Measurements from ENCODE around the gene KRTCAP2. TPM values are rescaled to one million over a fixed set of nuclear protein-coding genes. Genes with fewer than 3 reads are reported as not detected.

Gene KRTCAP2
- total and polyA plus RNA-seq, 2 experiments from 2014 or later, result 189 to 484 TPM

DNA sequence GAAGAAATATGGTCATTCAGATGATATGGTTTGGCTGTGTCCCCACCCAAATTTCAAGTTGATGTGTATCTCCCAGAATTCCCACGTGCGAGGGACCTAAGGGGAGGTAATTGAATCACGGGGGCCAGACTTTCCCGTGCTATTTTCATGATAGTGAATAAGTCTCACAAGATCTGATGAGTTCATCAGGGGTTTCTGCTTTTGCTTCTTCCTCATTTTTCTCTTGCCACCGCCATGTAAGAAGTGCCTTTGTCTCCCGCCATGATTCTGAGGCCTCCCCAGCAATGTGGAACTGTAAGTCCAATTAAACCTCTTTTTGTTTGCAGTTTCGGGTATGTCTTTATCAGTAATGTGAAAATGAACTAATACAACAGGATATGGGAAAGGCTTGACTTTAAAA is 31.4 kb downstream of the KRTCAP2 start:
- Histone ChIP-seq H3K4me1 (ENCODE audit: insufficient read depth) (peaks cover 14% of the 10 kb centered on the region), H3K9ac (no peak overlapping the region), H3K36me3 (ENCODE audit: low read depth) (0 out of 2 replicates have a peak, but pooled peaks cover 4% of the 10 kb centered on the region), H3K9me3 (ENCODE audit: low read depth) (no peaks in the 10 kb centered on the region), H3K4me3 (no peak overlapping the region), H3K27ac (no peak overlapping the region), H4K20me1 (ENCODE audit: insufficient read depth) (no peaks in the 10 kb centered on the region), H3K4me2 (ENCODE audit: unreplicated experiment) (no peak overlapping the region), H3K79me2 (ENCODE audit: insufficient read depth) (peaks cover 36% of the 10 kb centered on the region), H3K9me2 (ENCODE audit: insufficient read depth) (no peaks in the 10 kb centered on the region), H3K27me3 (replicated peaks; ENCODE audit: insufficient read depth) (no peaks in the 10 kb centered on the region), H2AFZ (no peak overlapping the region), H3F3A (ENCODE audit: insufficient read depth) (peaks cover 20% of the 10 kb centered on the region)
- no peak for DNase-seq
- WGBS, 2 experiments (ENCODE audit: low coverage in 1 of 2, low lambda C conversion rate in 2 of 2, missing lambda C conversion rate in 2 of 2), result 59 to 72% methylated on average over 7 of the region's 7 CpGs
- TF ChIP-seq EZH2 (IDR thresholded peaks at IDR 0.05; ENCODE audit: insufficient read depth, poor library complexity, severe bottlenecking), result no peak
- TF ChIP-seq EZH2phosphoT487 (IDR thresholded peaks at IDR 0.05; ENCODE audit: insufficient read depth, low read depth), result no peak
- in situ Hi-C loops (cut with MboI), result no loop called here

DNA sequence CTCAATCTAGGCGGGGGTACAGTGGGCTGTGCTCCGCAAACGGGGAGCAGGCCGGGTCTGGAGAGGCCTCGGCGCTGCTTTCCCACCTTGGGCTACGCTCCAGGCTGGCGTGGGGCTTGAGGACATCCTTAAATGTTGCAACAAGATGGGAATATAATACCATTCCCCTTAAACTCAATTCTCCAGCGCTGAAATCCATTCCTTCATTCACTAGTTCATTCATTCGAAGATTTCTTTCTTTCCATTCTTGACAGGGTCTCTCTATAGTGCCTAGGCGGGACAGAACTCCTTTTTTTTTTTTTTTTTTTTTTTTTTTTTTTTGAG is 32.5 kb downstream of the KRTCAP2 start:
- no peak for TF ChIP-seq EZH2phosphoT487 (IDR thresholded peaks at IDR 0.05; ENCODE audit: insufficient read depth, low read depth)
- H3K4me3 ChIP-seq, result peak overlapping the region; percentile 93
- no peaks in the 10 kb centered on the region for H3K9me2 ChIP-seq (ENCODE audit: insufficient read depth)
- no peak for DNase-seq
- 4 to 5% methylated on average over 11 of the region's 11 CpGs for WGBS, 2 experiments (ENCODE audit: low coverage in 1 of 2, low lambda C conversion rate in 2 of 2, missing lambda C conversion rate in 2 of 2)
- peak overlapping the region; percentile 96 for H3K4me2 ChIP-seq (ENCODE audit: unreplicated experiment)
- in situ Hi-C loops (cut with MboI), result no loop called here
- H3K9me3 ChIP-seq (ENCODE audit: low read depth), result no peaks in the 10 kb centered on the region
- 0 out of 2 replicates have a peak, but pooled peaks cover 4% of the 10 kb centered on the region for H3K36me3 ChIP-seq (ENCODE audit: low read depth)
- H3K27me3 ChIP-seq (replicated peaks; ENCODE audit: insufficient read depth), result no peaks in the 10 kb centered on the region
- peaks cover 15% of the 10 kb centered on the region for H3K4me1 ChIP-seq (ENCODE audit: insufficient read depth)
- H3K9ac ChIP-seq, result no peak overlapping the region
- peak overlapping the region; percentile 98 for H2AFZ ChIP-seq
- peaks cover 20% of the 10 kb centered on the region for H3F3A ChIP-seq (ENCODE audit: insufficient read depth)
- no peak overlapping the region for H3K27ac ChIP-seq
- peaks cover 38% of the 10 kb centered on the region for H3K79me2 ChIP-seq (ENCODE audit: insufficient read depth)
- H4K20me1 ChIP-seq (ENCODE audit: insufficient read depth), result no peaks in the 10 kb centered on the region

DNA sequence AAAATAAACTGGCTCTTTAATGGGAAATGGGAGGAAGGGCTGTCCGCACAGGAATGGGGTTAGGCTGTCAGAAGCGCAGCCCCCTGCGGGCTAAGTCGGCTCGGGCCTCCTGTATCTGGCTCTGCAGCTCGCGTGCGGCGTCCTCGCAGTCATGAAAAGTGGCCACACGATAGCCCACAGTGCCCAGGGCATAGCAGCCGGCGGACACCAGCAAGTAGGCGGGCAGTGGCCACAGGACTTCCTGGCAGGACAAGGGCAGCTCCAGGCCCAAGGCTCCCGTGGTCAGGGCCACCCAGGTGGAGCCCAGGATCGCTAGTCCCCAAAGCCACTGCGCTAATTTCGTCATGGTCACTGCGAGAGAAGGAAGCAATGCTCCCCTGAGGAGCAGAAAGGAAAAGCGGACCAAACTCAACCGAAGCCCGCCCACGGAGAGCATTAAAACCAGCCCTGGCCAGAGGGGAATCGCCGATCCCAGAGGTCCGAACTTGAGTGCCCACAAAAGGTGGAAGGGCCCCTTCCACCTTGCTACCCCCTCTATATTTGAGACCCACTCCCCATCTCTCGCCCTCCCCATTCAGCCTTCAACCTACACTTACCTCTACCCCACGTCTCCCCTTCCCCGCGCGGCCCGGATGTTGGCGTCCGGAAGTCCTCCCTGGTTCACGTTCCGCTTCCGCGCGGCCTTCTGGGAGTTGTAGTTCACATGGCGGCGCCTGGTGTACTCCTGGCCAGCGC is 33.0 kb downstream of the KRTCAP2 start, which contains the start of gene DPM3:
Gene DPM3, minus strand, starts transcription at position 637 of the 735 bp plus-strand sequence. Its CDS starts 291 bp downstream, at position 346.
- Histone ChIP-seq H3K9me3 (ENCODE audit: low read depth) (no peaks in the 10 kb centered on the region), H3K4me3 (peak within 1 kb of the TSS; percentile 93), H3K36me3 (ENCODE audit: low read depth) (0 out of 2 replicates have a peak, but pooled peaks cover 4% of the 10 kb centered on the region), H3F3A (ENCODE audit: insufficient read depth) (peaks cover 22% of the 10 kb centered on the region), H3K4me1 (ENCODE audit: insufficient read depth) (peaks cover 15% of the 10 kb centered on the region), H3K27me3 (replicated peaks; ENCODE audit: insufficient read depth) (no peaks in the 10 kb centered on the region), H4K20me1 (ENCODE audit: insufficient read depth) (no peaks in the 10 kb centered on the region), H3K27ac (peak within 1 kb of the TSS; percentile 78), H3K9ac (peak within 1 kb of the TSS; percentile 90), H2AFZ (peak within 1 kb of the TSS; percentile 98), H3K9me2 (ENCODE audit: insufficient read depth) (no peaks in the 10 kb centered on the region), H3K79me2 (ENCODE audit: insufficient read depth) (peaks cover 38% of the 10 kb centered on the region), H3K4me2 (ENCODE audit: unreplicated experiment) (peak within 1 kb of the TSS; percentile 96)
- WGBS, 2 experiments (ENCODE audit: low coverage in 1 of 2, low lambda C conversion rate in 2 of 2, missing lambda C conversion rate in 2 of 2), result 2 to 3% methylated on average over 42 of the region's 42 CpGs
- peak; percentile 93 for DNase-seq
- in situ Hi-C loops (cut with MboI), result no loop called here
- TF ChIP-seq EZH2phosphoT487 (IDR thresholded peaks at IDR 0.05; ENCODE audit: insufficient read depth, low read depth) (no peak), EZH2 (IDR thresholded peaks at IDR 0.05; ENCODE audit: insufficient read depth, poor library complexity, severe bottlenecking) (no peak)

DNA sequence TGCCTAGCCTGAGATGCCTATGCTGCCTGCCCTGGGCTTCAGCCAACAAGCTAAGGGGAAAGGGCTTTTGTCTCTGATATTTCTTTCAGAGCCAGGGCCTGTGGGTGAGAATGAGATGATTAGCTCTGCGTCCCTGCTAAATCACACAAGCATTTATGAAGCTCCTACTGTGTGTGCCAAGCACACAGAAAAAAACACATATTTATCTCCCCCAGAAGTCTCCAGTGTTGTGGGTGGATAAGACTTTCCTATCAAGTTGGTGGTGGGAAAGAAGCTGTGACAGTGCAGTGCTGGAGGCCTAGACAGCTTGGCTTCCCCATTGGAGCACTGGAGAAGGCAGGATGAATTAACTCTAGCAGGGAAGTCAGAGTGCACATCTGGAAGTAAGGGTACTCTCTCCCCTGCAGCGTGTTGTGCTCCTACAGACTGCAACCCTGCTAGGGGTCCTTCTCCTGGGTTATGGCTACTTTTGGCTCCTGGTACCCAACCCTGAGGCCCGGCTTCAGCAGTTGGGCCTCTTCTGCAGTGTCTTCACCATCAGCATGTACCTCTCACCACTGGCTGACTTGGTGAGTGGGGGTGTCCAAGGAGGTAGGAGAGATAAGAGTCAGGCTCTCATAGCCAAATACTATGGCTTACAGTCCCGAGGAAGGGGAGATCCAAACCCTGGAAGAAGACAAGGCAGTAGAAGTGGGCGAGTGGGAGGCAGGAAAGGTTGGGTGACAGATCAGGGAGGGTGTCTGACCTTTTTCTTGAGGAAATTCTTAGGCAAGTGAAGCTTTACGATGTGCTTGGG is 35.8 kb downstream of the KRTCAP2 start:
- Histone ChIP-seq H3K4me1 (ENCODE audit: insufficient read depth) (peaks cover 20% of the 10 kb centered on the region), H3K9me3 (ENCODE audit: low read depth) (no peaks in the 10 kb centered on the region), H3F3A (ENCODE audit: insufficient read depth) (peaks cover 22% of the 10 kb centered on the region), H3K36me3 (ENCODE audit: low read depth) (0 out of 2 replicates have a peak, but pooled peaks cover 4% of the 10 kb centered on the region), H3K4me2 (ENCODE audit: unreplicated experiment) (peak overlapping the region; percentile 97), H4K20me1 (ENCODE audit: insufficient read depth) (no peaks in the 10 kb centered on the region), H3K27ac (peak overlapping the region; percentile 100), H2AFZ (no peak overlapping the region), H3K9me2 (ENCODE audit: insufficient read depth) (no peaks in the 10 kb centered on the region), H3K27me3 (replicated peaks; ENCODE audit: insufficient read depth) (no peaks in the 10 kb centered on the region), H3K9ac (peak overlapping the region; percentile 97), H3K4me3 (peak overlapping the region; percentile 88), H3K79me2 (ENCODE audit: insufficient read depth) (peaks cover 38% of the 10 kb centered on the region)
- no peak for TF ChIP-seq EZH2 (IDR thresholded peaks at IDR 0.05; ENCODE audit: insufficient read depth, poor library complexity, severe bottlenecking)
- TF ChIP-seq EZH2phosphoT487 (IDR thresholded peaks at IDR 0.05; ENCODE audit: insufficient read depth, low read depth), result no peak
- 75 to 77% methylated on average over 6 of the region's 6 CpGs for WGBS, 2 experiments (ENCODE audit: low coverage in 1 of 2, low lambda C conversion rate in 2 of 2, missing lambda C conversion rate in 2 of 2)
- no peak for DNase-seq
- in situ Hi-C loops (cut with MboI), result no loop called here
